HG03066 (cell line): ENCODE results near the gene CH25H.

Experiments used
- ATAC-seq: cut with Tn5 transposase; IDR thresholded peaks from one replicate; pipeline ENCODE4 v1.9.1; 2021; ENCODE audit warnings: low read depth; ENCODE audit not compliant: unreplicated experiment

CH25H gene

DNA sequence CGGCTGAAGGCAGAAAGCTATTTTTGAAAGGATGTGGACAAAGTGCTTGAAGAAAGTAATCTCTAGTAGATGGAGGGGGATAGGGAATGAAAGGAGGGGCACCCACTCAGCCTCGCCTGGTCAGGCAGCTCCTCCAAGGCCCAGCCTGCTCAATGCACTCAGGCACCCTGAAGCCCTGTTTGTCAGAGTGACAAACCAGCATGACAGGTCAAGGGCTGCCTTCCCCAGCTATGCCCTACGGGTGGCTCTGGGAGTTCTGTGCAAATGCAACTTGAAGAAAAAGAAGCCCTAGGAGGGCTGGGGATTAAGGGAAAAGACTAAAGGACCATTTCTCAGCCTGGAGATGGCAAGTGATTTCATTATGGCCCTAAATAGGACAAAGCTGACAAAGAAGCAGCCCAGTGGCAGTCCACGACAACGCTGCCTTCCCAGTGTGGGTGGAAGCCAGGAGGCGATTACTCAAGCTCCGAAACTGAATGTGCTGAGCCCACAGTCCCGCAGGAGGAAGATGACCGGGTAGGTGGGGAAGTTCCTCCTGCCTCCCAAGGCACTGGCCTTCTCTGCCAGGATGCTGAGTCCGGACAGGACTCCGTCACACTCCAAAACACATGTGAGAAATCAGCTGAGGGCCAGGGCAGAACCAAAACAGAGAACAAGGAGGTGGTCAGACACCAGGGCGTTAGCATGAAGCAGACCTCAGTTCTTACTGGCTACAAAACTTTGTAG lies 28.1 kb upstream of the CH25H start:
- ATAC-seq = no peak

DNA sequence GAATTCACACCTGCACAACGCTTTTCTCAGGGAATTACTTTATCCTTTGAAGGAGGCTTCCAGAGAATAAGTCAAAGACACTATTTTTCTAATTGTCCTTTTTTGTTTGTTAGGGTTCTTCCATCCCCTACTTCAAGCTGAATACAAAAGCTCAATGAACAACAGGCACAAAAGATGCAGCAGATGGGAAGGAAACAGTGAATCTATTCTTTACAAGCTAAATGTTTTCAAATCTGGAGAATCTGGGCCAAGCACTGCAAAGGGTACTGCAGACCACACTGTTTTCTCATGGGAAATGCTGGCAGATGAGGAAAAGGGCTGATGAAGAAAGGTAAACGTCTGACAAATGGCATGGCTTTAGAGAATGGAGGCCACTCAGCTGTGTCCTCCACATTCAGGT lies 25.9 kb upstream of the CH25H start:
- no peak for ATAC-seq

DNA sequence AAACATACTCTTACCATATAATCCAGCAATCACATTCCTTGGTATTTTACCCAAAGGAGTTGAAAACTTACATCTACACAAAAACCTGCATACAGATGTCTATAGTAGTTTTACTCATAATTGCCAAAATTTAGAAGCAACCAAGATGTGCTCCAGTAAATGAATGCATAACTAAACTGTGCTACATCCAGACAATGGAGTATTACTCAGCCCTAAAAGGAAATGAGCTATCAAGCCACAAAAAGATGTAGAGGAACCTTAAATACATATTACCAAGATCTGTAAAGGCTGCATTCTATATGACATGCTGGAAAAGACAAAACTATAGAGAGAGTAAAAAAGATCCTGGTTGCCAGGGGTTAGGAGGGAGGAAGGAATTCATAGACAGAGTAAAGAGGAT lies 21.8 kb upstream of the CH25H start:
- no peak for ATAC-seq

DNA sequence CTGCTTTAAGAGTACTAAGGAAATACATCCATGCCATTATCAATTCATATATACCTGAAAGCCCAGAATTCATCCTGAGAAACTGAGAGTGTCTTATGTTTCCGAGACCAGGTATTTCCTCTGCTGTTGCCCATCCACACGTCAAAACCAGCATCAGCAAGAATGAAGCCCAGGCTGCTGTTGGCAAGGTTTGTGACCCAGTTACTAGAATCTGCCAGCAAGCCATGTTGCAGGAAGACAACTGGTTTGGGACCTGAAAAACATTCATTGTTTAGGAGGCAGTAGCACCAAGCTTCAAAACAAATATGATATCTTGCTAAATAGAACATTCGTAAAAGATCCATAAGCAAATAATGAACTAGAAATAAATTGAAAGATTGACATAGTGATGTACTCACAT lies 21.0 kb upstream of the CH25H start:
- no peak for ATAC-seq

DNA sequence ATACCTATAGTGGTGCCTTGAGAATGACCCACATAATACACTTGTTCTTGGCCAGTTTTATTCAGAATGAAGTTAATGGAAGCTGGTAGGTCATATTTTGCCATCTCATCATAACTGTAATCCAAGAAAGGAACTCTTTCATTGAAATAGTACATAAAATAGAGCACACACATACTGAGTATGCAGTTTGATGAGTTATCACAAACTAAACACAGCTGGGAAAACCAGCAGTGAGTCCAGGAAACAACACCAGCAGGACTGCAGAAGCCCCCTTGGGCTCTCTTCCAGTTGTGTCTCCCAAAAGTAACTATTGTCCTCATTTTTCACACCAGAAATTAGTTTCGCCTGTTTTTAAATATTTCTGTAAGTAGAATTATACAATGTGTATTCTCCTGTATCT lies 19.8 kb upstream of the CH25H start:
- ATAC-seq = no peak

DNA sequence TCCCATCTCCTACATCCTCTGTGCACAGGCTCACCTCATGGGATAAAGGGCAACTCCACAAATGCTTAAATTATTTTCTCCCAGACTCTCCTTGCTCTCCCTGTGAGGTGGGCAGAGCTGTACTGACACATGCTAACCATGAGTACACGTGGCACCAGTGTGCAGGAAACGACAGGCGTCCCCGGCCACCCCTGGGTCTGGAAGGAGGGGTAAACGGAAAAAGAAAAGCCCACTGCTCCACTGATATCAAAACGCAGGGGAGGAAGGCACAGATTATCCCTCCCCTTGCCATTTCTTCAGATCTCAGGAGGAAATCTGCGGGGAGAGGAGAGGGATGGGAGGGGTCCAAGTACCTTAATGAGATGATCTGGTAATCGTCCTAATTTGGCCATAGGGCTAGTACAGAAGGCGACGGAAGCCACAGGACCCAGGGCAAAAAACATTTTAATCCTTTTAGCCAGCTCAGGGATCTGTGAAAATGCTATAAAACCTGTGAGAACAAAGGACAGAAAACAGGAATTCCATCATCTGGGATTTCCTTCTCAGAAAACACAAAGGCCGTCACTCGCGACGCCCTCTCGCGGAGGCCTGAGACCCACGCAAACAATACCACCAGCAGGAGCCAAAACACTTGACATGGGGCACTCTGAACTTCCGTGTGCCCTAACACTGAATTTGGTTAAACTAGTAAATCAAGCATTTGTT lies 17.8 kb upstream of the CH25H start:
- no peak for ATAC-seq

DNA sequence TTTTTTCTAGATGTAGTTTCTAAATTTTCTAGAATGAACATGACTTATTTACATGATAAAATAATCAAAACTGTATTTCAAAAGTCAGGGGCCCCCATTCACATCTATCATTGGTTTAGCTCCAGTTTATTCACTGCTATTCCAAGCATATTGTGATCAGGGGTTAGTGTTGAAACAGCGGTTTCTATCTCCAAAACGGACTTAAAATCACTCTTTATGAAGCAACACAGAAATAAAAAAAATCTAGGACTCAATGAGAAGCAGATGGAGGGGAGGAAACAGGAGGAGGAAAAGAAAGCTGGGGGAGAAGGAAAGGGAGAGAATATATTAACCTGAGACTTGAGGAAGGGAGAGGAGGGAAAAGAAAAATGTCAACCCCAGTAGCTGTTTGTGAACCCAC lies 14.8 kb upstream of the CH25H start:
- no peak for ATAC-seq

DNA sequence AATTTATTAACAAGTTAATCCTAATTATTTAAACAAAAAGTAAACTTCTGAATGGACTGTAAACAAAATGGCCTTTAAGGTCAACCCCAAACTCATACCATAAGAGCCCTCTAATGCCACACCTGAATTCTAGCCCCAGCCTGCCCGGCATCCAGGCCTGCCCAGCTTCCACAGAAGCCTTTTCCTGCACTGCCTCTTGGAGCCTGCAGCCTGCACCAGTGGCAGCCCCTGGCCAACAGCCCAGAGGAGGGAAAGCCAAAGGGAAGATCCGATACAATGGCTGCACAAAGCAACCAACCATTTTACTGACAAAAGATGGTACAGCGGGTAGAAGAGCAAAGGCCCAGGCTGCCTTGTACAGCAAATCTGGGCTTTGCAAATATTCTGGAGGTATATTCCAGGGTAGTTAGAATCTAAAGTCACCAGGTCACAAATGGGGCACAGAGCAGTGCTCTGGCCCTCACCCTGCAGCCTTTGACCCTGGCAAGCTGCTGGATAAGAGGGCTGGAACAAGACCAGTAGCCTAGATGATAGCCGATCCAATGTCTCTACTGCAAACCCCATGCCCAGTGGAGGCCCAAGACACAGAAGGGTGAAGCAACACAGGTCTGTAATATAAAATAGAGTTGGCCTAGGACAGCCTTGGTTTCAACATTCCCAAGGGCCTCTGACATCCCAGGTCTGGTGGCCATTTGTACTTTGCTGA lies 12.5 kb upstream of the CH25H start:
- ATAC-seq = no peak

DNA sequence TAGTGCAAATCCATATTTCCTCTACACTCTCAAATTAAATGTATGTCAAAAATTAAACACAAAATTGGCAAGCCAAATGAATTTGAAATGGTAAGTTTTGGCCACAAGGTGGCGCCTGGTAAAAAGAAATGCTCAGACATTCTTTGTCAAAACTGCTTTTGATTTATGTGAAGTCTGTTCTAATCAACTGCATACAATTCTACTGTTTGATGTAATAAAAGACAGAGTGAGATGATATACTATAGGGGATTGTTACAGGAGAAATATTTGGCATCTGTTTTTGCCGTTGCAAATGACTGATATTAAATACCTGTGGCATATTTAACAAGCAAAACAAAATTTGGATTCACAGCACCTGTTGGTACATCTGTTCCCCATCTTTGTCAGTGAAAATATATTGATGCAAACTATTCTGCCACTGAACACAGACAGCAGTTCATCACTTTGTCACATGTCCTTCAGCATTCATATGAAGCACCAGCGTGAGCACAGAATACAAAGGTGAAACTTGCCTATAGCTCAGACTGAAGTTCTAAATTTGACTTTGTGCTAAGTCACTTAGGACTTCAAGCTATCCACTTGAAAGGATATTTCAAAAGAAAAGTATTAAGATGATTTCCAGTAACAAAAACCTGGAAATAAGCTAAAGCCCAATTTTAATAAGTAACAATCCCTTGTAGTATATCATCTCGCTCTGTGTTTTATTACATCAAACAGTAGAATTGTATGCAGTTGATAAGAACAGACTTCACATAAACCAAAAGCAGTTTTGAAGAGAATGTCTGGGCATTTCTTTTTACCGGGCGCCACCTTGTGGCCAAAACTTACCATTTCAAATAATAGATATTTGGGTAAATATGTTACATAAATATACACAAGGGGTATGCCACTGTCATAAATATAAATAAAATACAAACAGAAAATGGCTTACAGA lies 10.2 kb upstream of the CH25H start:
- no peak for ATAC-seq

DNA sequence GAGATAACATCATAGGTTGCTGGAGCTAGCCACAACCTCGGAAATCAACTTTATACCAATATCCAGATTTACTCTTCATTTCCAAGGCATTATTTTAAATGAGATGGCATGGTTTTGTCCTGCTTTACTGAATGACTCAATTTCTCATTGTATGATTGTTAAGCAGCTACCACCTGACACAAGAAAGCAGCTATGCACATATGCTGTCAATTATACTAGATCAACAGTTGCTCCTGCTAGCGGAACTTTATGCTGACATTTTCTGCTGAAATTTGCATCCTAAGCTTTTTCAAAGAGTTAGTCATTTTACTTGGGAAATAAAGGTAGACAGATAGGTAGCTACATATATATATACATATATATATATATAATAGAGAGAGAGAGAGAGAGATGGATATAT lies 8.9 kb upstream of the CH25H start:
- ATAC-seq = no peak

DNA sequence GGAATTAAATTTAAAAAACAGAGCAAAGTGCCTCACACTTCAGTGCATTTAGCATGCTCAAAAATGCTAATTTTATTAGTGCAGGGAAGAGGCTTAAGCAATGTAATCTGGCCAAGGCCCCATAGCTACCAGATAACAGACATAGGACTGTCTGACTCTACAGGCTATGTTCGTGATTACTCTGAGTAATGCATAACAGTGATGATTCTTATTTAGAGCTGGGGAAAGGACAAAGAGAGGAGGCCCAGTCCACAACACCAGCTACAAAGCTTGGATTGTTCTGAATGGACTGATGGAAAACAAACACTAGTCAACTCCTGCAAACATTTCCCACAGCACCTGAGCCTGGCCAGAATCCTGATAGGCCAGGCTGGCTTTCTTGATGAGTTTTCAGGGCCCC lies 8.4 kb upstream of the CH25H start:
- ATAC-seq = no peak

DNA sequence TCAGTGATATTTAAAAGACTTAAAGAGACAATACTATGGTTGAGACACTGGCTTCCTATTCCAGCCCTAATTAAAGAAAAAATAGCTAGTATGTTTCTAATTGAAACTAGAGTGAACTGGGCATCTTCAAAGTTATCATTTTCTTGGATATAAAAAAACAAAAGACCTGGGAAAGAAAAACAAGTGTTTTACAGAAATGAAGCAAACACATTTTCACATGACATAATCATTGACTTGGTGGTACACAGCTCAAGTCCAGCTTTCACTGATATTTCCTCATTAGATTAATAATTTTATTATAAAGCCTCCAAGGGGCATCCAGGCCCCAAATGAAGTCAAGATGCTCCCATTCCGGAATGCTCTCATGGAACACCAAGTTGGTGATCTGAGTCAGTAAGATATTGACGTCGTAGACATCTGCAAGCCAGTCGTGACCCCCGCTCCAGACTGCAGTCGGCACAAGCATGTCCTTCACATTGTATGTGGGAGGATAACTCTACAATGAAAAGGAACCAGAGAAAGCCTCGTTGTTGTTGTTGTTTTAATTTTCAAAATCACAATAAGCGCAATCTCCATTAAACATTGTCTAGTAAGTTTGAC lies 7.5 kb upstream of the CH25H start:
- no peak for ATAC-seq

DNA sequence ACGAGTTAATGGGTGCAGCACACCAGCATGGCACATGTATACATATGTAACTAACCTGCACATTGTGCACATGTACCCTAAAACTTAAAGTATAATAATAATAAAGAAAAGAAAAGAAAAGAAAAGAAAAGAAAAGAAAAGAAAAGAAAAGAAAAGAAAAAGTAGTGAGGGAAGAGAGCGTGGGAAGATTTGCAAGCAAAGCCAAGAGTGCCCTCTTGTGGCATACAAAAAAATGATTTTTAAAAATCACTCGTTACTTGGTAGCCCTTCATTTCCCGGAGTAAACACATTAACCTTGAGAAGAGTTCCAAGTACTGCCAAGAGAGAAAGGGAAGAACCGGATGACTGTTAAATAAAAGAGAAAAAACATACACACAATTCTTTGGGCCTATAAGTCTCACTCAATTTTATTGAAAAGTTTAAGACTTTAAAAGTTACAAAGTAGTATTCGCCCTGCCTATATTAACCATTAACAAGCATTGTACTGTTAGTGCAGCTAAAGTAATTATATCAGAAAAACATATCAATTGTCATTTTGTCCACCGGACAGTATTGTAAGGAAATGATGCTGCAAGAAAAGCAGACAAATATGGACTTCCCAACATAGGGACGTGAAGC lies 6.2 kb upstream of the CH25H start:
- no peak for ATAC-seq

DNA sequence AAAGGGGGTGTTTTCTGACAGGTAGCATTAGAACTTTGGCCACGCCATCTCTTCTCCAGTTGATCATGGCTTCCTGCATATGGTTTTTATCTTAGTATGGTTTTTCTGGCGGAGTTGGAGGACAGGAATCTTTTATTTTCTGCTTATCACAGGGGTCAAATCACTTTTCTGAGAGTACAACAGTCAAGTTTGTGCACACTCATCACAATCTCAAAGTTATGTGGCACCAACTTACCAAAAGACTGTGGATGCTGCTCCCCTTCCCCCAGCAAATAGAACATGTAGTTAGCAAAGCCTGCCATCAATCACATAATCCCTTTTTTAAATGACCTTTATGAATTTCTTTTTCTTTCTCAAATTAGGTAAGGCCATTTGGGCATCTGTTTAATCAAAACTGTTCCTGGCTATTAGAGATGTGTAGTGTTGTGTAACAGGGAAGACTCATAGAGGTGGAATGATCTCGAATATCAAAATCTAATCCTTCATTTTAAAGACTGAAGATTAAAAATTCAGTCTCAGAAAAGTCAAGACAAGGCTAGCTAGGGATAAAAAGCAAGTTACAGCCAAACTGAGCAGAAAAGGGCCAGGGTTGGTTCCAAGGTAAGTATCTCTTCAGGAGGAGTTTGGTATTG lies 3.8 kb upstream of the CH25H start:
- ATAC-seq = no peak

DNA sequence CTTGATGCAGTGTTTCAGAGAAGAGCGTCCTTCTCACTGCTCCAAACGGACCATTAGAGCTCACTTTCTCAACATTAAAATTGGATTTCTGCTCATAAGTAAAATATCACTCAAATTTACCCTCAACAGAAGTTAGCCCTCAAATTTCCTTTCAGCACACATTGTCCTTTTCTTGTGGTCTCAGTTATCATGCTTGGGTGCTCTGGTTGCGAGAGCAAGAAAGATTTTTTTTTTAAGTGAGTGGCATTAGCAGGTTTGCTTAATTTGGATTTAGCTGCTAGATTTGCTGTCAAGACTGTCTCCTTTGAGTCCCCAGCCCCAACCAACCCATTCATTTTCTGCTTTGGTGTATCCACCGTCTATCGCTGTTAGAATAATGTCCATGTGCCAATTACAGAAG lies 2.6 kb upstream of the CH25H start:
- ATAC-seq = no peak

DNA sequence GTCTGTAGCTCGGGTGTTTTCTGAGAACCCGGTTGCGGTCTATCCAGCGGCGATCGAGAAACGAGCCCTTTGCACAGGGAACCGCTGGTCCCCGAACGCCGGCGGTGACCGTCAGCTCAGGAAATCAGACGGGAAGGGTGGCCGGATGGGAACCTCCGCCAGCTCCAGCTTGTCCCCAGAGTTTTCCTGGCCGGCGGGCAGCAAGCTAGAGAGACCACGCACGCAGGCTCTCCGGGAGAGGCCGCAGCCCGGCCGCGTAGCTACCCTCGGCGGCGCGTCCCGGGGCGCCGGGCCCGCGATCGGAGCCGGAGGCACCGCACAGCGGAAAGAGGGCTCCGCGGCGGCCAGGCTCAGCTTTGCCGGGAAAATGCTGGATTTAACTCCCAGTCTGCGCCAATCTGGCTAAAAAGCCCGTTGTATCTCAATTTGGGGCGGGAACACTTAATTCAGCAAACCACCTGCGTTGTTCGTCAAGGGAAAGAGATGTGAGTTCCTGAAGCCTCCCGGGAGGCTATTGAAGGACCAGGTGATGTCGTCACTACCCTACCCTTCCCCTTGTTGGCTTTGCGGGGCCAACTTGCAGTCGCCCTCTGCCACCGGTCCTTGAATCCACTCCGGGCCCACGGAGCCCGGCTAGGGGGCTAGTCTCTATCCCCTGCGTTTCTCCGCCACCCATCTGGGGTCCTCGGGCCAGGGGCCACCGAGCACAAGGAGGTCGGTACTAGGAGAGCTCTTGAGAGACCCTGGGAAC lies 859 bp upstream of the CH25H start:
- no peak for ATAC-seq

DNA sequence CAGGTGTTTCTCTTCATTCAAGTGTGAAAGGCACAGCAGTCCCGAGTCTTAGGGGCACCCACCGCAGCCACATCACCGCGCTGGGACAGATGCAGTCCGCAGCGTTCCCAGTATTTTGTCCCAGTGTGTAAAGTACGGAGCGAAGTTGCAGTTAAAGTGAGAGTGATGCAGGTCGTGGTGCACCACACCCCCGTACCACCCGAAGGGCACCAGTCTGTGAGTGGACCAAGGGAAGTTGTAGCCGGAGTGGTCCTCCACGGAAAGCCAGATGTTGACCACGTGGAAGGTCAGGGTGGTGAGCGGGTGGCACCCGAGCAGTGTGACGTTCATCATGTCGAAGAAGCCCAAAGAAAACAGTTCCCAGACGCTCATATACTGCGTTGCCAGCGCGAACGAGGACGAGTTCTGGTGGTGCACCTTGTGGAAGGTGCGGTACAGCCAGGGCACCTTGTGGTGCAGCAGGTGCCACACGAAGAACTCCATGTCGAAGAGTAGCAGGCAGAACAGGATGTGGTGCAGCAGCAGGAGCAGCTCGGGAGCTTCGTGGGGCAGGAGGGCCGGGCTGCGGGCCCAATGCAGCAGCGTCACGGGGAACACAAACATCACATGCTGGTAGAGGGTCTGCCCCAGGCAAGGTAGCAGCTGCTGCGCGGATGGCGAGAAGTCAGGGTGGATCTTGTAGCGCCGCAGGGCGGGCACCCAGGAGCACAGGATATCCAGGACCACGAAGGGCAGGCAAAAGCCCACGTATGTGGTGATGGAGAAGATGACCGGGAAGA lies 526 bp downstream of the CH25H start:
- no peak for ATAC-seq

DNA sequence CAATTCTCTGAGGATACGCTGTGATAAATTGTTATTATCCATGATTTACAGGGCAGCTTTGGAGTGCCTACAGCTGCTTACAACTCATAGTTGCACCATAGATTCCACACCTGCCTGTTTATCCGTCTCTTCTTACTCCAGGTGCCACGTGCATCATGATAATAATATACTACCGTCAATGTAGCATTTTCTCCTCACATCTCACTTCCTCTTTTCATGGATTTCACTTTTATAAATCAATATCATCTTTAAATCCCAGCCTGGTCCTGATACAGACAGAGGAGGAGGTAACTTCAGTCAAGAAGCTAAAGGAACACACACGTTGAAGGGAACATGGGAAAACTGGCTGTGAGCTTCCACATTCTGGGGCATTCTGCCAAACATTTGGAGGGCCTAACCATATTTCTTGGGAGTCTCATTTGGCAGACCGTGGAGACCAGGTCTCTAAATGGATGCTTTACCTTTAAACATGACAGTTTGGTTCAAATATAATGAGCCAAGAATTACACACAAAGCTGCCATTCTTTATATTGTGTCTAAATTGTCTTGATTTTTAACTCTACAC lies 2.4 kb downstream of the CH25H start:
- ATAC-seq = no peak
